ENCODE measurements around the gene GNL1. TPM values are rescaled to one million over a fixed set of nuclear protein-coding genes. Genes with fewer than 3 reads are reported as not detected.

GNL1 gene
- total and polyA plus RNA-seq, 2 donors (not counting 3 experiments of a cell fraction or from before 2014, with no cell fraction given), result 58.4 to 87.3 TPM

DNA sequence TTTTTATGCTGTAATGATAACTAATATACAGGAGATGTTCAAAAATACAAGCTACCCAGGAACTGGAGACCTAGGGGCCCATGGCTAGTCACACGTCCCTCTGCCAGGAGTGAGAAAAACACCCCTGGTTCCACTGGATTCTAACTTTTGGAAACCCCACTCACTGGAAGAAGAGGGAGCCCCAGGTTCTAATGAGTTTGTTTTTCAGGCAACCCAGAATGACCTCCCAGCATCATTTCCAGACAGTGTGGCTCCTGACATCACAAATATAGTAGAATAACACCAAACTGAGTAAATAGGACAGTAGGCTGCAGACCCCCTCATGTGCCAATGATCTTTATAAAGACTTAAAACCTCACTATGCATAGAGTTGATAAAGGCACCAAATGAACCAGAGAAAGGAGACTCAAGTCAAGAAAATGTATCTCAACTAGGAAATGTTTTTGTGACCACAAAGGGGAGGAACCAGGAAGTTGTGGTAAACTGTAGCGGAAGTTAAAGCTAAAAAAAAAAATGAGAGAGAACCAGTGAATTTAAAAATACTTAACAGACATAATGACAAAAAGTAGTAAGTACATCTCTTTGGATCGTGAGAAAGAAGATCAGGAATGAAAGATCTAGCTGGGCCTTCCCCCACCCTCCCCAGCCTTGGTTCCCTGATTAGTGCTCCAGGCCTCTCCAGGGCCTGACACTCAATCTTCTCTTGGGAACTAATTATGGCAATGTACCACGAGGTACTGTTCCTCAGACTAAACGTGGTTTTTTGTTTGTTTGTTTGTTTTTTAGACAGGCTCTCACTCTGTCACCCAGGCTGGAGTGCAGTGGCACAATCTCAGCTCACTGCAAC lies 47.2 kb downstream of the GNL1 start:
- H2AFZ ChIP-seq (ENCODE audit: low read depth, low read length), result peak overlapping the region; percentile 90
- CTCF ChIA-PET, result interaction anchor here (1.3 to 2.8 kb wide), 6 partner anchors 13 to 36 kb away, joined by 3 to 19 read pairs (median 10); no protein-coding TSS in a partner anchor
- H3K27me3 ChIP-seq (ENCODE audit: control insufficient read depth in 2 of 2, insufficient read depth in 2 of 2, low read length in 2 of 2), result no peaks in the 10 kb centered on the region
- H4K20me1 ChIP-seq (replicated peaks; ENCODE audit: control insufficient read depth, extremely low read depth, insufficient read depth, low read length), result no peaks in the 10 kb centered on the region
- peak; percentile 28 for DNase-seq (ENCODE audit: low read depth, low spot score)
- H3K4me2 ChIP-seq (ENCODE audit: insufficient read depth, low read length), result peak overlapping the region; percentile 89
- no peaks in the 10 kb centered on the region for H3K9me1 ChIP-seq (replicated peaks; ENCODE audit: control insufficient read depth, extremely low read depth, insufficient read depth, low read length)
- intact Hi-C loops (cut with micrococcal nuclease) (loop anchor here (1.0 kb wide), 1 partner anchor 9 kb away; no protein-coding TSS in a partner anchor), dilution Hi-C loops (cut with MboI; ENCODE audit: extremely low pct_ligation_motif_present, low sequenced_read_pairs) (no loop called here)
- H3K36me3 ChIP-seq (ENCODE audit: control insufficient read depth in 2 of 2, extremely low read depth in 1 of 2, insufficient read depth in 2 of 2, low read length in 2 of 2), result no peaks in the 10 kb centered on the region
- no peak overlapping the region for H3K4me3 ChIP-seq (replicated peaks in 1 of 3; ENCODE audit: insufficient read depth in 1 of 3, low read depth in 1 of 3, low read length in 3 of 3)
- TF ChIP-seq MYC (IDR thresholded peaks at IDR 0.05; ENCODE audit: low read depth, low read length), result no peak
- no peak for TF ChIP-seq EZH2 (IDR thresholded peaks at IDR 0.05; ENCODE audit: borderline replicate concordance, low read depth, low read length, severe bottlenecking)
- TF ChIP-seq, protein P1, sequence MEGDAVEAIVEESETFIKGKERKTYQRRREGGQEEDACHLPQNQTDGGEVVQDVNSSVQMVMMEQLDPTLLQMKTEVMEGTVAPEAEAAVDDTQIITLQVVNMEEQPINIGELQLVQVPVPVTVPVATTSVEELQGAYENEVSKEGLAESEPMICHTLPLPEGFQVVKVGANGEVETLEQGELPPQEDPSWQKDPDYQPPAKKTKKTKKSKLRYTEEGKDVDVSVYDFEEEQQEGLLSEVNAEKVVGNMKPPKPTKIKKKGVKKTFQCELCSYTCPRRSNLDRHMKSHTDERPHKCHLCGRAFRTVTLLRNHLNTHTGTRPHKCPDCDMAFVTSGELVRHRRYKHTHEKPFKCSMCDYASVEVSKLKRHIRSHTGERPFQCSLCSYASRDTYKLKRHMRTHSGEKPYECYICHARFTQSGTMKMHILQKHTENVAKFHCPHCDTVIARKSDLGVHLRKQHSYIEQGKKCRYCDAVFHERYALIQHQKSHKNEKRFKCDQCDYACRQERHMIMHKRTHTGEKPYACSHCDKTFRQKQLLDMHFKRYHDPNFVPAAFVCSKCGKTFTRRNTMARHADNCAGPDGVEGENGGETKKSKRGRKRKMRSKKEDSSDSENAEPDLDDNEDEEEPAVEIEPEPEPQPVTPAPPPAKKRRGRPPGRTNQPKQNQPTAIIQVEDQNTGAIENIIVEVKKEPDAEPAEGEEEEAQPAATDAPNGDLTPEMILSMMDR (IDR thresholded peaks at IDR 0.05; ENCODE audit: extremely low read depth in 1 of 2, insufficient read depth in 1 of 2, low read depth in 1 of 2, low read length in 2 of 2), result no peak
- no peak for TF ChIP-seq JUN (IDR thresholded peaks at IDR 0.05; ENCODE audit: borderline replicate concordance, insufficient read depth, insufficient read length, low read depth)
- POLR2A ChIA-PET, result no interaction called here
- no peaks in the 10 kb centered on the region for H3K9me3 ChIP-seq (replicated peaks; ENCODE audit: control insufficient read depth, insufficient read depth, low read length)
- no peak overlapping the region for H3K9ac ChIP-seq (replicated peaks; ENCODE audit: extremely low read depth, insufficient read depth, low read length)
- H3K79me2 ChIP-seq (ENCODE audit: control insufficient read depth, insufficient read depth, low read length), result no peaks in the 10 kb centered on the region
- peak; percentile 82 for FAIRE-seq
- peak overlapping the region; percentile 88 for H3K27ac ChIP-seq (ENCODE audit: insufficient read depth, low read depth, low read length)
- H3K4me1 ChIP-seq (ENCODE audit: control insufficient read depth, extremely low read depth, insufficient read depth, low read length), result peaks cover 12% of the 10 kb centered on the region
- no TSS peak for BruUV-seq (replicated peaks)
